A172 (cell line): ENCODE measurements around the gene SCUBE1. TPM values are rescaled to one million over a fixed set of nuclear protein-coding genes. Genes with fewer than 3 reads are reported as not detected.

Experiments used
- DNase-seq: peaks from one replicate; pipeline ENCODE4 v3.0.0-alpha.2; 2015; ENCODE audit warnings: low spot score
- total RNA-seq: library from RNA; depleted of rRNA; stranded (reverse); fragments of >200 nt; shearing (Covaris generic); gene quantifications from 2 replicates; pipeline ENCODE4 v1.2.3, GENCODE V29; 2014

Gene SCUBE1
- total RNA-seq, 1 experiment from 2014 or later: not detected

GRCh38 chr22:43277987-43278601 lies 65.1 kb downstream of the SCUBE1 start:
- no peak for DNase-seq

DNA sequence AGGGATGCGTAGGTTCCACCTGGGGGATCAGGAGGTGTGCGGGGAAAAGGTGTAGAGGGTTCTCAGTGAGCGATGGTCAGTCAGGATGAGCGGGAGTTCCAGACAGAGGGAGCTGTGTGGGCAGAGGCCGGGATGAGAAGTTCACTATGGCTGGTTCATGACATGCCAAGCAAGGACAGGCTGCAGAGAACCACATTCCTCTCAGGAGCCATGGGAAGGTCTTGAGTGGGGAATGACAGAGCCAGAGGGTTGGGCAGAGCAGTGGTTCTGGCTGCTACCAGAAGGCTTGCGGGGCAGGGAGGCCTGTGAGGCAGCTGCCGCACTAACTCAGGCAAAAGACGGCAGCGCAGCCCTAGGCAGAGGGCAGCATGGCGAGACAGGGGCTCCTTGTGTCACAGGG lies 66.1 kb downstream of the SCUBE1 start:
- DNase-seq: no peak

- DNase-seq: no peak
Measured at GRCh38 chr22:43276321-43276720, 66.9 kb downstream of the SCUBE1 start.

DNA sequence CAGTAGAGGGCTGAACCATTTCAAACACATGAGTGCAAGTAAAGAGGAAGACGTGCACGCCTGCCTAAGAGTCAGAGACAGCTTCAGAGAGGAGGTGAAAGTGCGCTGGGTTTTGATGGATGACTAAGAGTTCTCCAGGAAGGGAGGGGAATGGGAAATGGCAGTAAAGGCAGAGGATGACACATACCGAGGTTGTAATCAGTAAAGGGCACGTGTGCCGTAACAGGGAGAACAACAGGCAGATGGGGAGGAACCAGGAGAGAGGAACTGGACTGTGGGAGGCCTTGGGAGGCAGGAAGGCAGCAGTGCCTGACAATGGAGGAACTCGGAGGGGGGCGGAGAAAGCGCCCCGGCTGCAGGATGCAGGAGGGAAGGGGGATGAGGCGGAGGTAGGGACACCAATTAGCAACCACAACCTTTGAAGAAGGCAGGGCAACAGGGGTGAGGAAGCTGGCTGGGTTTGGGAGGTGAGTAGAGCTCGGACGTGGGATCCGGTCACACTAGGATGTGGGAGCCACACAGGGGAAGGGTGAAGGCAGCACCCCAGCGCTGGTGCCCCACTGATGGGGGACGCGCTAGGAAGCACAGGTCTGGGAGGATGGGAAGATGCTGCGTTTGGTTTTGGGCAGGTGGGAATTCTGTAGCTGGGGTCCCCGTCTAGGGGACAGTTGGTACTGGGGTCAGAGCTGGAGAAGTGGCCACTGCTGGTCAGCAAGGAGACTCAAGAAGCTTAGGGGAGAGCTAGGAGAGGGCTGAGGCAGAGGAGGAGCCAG lies 67.4 kb downstream of the SCUBE1 start:
- peak; percentile 65 for DNase-seq

GRCh38 chr22:43274595-43275240 lies 68.5 kb downstream of the SCUBE1 start:
- DNase-seq: no peak

DNA sequence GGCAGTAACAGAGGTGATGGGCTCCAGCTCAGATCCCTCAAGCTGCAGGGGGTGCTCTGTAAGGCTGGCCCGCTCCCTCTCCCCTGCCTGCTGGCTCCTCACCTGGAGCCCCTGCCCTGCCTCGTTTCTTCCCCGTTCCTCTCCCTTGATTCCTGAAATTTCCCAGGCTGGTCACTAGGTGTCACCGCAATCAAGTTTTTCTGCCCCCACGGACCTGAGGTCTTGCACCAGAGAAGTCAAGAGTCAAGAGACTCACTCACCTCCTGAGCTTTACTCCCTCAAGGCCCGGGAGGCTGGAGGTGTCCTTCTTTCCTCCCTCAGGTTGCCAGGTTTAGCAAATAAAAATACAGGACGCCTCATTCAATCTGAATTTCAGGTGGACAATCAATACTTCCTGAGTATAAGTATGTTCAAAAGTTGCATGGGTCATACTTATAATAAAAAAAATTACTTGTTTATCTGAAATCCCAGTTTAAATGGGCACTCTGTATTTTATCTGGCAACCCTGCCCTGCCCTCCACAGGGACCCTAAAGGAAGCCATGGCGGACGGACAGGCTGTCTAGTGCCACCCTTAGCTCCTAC lies 69.2 kb downstream of the SCUBE1 start:
- peak; percentile 25 for DNase-seq

DNA sequence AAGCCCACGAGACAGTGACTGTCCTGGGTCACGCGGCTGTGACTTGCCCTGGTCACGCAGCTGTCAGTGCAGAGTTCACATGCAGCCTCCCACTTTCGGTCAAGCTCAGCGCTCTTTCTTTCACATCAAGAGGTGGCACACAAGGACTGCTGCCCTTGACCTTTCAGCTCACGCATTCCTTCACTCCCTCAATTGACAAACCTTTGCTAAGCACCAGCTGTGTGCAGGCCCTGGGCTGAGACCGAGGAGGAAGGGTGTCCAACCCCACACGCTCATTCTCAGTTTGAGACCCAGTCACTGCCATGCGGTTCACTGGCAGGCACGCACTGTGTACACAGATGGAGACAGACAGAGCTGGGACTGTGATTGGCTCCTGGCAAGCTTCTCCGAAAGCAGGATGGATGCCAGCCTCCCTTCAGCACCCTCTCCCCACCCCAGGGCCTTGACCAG lies 70.3 kb downstream of the SCUBE1 start:
- no peak for DNase-seq

DNA sequence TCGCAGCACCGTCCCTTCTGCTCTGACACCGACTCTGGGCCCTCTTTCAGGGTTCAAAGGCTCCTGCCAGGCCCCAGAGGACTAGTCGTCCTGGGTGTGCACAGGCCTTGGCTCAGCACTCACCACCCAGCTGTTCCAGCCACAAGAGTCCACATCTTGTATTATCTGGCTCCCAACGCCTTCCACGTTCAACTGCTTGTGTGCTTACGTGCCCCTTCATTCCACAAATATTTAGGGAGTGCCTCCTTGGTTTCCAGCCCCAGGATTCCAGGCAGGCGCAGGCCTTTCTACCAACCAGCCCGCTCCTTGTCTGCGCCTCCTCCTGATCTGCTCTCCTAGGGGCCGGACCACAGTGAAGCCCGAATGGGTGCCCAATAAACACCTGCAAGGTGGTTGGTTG lies 70.9 kb downstream of the SCUBE1 start:
- DNase-seq: no peak

DNA sequence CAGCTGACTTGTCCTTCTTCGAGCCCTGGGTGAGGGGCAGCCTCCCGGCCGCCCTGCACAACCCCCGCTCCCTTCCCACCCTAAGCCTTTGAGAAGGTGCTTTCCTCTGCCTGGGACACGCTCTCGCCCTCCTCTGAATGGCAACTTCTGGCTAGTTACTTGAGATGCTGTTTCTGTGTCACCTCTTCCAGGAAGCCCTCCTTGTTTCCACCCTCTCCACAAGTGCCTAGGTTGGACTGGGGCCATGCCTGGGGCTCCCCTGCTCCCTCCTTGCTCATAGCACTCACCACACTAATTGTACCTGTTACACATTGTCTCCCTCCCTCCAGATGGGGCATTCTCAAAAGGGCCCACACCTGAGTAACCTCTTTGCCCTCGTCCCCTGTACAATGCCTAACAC lies 72.2 kb downstream of the SCUBE1 start:
- DNase-seq: no peak

GRCh38 chr22:43270314-43270908 lies 72.8 kb downstream of the SCUBE1 start:
- DNase-seq: no peak

DNA sequence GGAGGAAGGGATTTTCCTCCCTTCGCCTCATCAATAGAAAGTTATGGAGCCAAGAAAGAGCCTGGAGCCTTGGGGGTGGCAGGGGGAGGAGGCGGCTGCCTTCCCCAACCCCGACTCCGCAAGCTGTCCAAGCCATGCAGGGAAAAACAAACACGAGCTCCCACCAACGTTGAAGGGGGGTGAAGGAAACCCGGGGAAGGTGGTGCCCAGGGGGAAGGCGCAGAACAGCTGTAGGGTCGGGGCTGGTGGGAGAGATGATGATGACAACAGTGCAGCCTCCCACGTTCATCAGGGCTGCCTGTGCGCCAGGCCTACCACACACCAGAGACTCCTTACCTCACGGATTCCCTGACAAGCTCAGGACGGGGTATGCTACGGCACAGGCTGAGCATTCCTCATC lies 73.5 kb downstream of the SCUBE1 start:
- no peak for DNase-seq

- DNase-seq: no peak
Measured at GRCh38 chr22:43269246-43269645, 73.9 kb downstream of the SCUBE1 start.

DNA sequence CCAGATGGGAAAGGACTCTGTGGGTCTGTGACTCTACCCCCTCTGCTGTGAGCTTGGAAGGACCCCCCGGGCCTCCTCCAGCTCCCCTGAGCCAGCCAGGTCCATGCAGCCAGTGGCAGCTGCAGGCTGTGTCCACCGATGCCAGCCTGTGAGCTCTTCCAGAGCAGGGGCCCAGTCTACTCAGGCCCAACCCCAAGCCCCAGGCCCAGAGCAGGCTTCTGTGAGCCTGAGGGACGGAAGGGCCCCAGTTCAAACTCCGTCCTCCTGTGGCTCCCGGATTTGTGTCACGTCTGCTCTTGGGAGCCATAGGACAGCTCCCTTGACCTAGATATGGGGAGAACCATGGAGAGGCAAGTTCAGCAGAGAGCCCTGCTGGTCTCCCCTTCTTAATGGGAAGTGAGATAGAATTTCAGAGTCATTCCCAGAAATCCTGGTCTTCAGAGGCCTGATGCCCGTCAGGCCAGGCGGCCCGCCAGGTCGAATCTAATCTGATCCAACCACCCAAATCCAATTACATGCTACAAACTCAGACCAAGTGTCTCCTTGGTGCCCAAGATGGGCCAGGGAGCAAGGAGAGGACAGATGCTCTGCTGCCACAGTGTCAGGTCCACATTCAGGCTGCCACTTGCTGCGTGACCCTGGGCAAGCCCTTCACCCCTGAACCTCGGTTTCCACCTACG lies 75.1 kb downstream of the SCUBE1 start:
- no peak for DNase-seq

GRCh38 chr22:43267332-43267980 lies 75.7 kb downstream of the SCUBE1 start:
- no peak for DNase-seq

- no peak for DNase-seq
Measured at GRCh38 chr22:43266076-43266475, 77.1 kb downstream of the SCUBE1 start.

GRCh38 chr22:43263645-43264514 lies 79.3 kb downstream of the SCUBE1 start:
- DNase-seq: peak; percentile 64

- no peak for DNase-seq
Measured at GRCh38 chr22:43262990-43263644, 80.1 kb downstream of the SCUBE1 start.

DNA sequence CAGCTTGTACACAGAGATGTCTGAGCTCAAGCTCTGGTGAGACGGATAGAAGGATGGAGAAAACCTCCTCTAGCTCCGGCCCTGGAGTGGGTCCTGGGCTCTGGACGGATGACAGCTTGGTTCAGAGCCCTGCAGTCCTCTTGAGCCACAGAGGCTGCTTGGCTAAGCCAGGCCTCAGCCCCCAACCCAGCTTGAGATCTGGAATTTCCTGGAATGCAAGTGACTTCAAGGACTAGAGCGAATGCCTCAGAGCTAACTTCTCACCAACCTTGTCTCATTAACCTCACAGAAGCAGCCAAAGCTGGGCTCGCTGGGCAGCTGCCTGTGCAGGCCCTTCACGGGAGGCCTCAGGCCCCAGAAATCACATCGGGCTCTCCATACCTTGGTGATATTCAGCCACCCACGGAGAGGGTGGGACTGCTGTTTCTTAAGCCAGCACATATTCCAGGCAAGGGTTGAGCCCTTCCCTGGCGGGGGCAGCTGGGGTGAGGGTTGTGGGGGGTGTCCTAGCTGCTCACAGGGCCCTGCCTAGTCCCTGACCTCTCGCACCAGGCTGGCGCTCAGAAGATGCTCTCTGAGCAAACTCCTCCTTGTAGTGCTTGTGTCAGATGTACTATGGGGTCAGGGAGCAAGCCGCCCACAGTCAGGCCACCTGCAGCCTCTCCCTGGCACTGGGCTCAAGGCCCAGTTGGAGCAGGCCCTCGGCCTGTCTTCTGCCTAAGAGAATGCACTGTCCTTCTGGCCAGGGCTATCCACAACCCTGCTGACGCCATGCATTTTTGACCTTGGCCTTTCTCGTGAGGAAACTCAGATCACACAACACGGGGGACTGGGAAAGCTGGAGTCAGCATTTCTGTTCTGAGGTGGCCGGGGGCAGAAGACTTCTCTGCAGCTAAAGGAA lies 82.6 kb downstream of the SCUBE1 start:
- DNase-seq: no peak
